PFSK-1 (cell line): ENCODE data around the gene ZFP36L1.
A peak's percentile ranks its signal among the peaks of the same experiment; 100 is the strongest.

Experiments used
- FOXP2 ChIP-seq: optimal IDR thresholded peaks from 2 replicates; pipeline ENCODE3; 2011; ENCODE audit warnings: borderline replicate concordance, control low read depth, inconsistent platforms; ENCODE audit not compliant: insufficient read depth; ENCODE audit errors: extremely low read length, extremely low read depth
- POLR2AphosphoS5 ChIP-seq: IDR thresholded peaks from 2 replicates; pipeline ENCODE4 v1.6.1; 2012; ENCODE audit warnings: low read depth, mild to moderate bottlenecking, control low read depth, low read length, moderate library complexity
- SIN3A ChIP-seq: IDR thresholded peaks from 2 replicates; pipeline ENCODE4 v1.6.1; 2012; ENCODE audit warnings: mild to moderate bottlenecking, low read length, moderate library complexity, borderline replicate concordance; ENCODE audit not compliant: insufficient read depth
- TAF1 ChIP-seq: IDR thresholded peaks from 2 replicates; pipeline ENCODE4 v1.6.1; 2012; ENCODE audit warnings: low read length, control low read depth, borderline replicate concordance; ENCODE audit not compliant: insufficient read depth
- TF ChIP-seq, protein P1 (sequence below), 2 experiments: IDR thresholded peaks; 2 replicates each; pipeline versions ENCODE4 v1.6.1 to v1.8.0; 2011 to 2012; ENCODE audit warnings: low read depth in 2 of 2, low read length in 2 of 2, control low read depth in 1 of 2, inconsistent platforms in 1 of 2, mild to moderate bottlenecking in 1 of 2, moderate library complexity in 1 of 2; ENCODE audit not compliant: insufficient read depth in 1 of 2

The ZFP36L1 gene

DNA sequence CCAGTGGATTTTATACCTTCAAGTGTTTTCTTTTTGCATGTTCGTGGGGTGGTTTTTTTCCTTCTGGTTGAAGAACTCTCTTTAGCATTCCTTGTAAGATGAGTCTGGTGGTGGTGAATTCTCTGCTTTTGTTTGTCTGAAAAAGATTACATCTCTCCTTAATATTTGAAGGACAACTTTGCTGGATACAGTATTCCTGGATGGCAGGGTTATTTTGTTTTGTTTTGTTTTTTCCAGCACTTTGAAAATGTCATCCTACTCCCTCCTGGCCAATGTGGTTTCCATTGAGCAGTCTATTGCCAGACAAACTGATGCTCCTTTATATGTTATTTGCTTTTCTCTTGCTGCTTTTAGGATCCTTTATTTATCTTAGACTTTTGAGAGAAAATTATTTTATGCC is 43.2 kb upstream of the ZFP36L1 start:
- TF ChIP-seq POLR2AphosphoS5 (no peak), FOXP2 (no peak), TAF1 (no peak), SIN3A (no peak)
- TF ChIP-seq, protein P1, sequence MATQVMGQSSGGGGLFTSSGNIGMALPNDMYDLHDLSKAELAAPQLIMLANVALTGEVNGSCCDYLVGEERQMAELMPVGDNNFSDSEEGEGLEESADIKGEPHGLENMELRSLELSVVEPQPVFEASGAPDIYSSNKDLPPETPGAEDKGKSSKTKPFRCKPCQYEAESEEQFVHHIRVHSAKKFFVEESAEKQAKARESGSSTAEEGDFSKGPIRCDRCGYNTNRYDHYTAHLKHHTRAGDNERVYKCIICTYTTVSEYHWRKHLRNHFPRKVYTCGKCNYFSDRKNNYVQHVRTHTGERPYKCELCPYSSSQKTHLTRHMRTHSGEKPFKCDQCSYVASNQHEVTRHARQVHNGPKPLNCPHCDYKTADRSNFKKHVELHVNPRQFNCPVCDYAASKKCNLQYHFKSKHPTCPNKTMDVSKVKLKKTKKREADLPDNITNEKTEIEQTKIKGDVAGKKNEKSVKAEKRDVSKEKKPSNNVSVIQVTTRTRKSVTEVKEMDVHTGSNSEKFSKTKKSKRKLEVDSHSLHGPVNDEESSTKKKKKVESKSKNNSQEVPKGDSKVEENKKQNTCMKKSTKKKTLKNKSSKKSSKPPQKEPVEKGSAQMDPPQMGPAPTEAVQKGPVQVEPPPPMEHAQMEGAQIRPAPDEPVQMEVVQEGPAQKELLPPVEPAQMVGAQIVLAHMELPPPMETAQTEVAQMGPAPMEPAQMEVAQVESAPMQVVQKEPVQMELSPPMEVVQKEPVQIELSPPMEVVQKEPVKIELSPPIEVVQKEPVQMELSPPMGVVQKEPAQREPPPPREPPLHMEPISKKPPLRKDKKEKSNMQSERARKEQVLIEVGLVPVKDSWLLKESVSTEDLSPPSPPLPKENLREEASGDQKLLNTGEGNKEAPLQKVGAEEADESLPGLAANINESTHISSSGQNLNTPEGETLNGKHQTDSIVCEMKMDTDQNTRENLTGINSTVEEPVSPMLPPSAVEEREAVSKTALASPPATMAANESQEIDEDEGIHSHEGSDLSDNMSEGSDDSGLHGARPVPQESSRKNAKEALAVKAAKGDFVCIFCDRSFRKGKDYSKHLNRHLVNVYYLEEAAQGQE (IDR thresholded peaks at IDR 0.05; ENCODE audit: insufficient read depth in 1 of 2, low read depth in 2 of 2, low read length in 2 of 2), result no peak

DNA sequence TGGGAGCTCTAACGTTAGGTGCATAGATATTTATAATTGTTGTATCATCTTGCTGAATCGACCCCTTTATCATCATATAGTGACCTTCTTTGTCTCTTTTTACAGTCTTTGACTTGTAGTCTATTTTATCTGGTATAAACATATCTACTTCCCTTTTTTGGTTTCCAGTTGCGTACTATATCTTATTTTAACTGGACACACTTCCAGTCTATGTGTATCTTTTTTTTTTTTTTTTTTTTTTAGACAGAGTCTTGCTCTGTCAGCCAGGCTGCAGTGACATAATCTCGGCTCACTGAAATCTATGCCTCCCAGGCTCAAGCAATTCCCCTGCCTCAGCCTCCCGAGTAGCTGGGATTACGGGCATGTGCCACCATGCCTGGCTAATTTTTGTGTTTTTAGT is 41.9 kb upstream of the ZFP36L1 start:
- TF ChIP-seq FOXP2 (no peak), SIN3A (no peak)

DNA sequence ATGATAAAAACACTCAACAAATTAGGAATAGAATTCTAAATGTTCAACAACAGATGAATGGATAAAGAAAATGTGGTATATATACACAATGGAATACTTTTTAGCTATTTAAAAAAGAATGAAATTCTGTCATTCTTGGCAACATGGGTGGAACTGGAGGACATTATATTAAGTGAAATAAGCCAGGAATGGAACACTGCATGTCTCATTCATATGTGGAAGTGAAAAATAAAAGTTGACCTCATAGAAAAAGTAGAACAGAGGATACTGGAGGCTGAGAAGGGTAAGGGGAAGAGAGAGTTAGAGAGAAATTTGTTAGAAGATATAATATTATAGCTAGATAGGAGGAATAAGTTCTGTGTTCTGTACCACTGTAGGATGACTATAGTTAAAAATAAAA is 35.8 kb upstream of the ZFP36L1 start:
- TF ChIP-seq SIN3A (no peak), TAF1 (no peak), FOXP2 (no peak), POLR2AphosphoS5 (no peak)
- TF ChIP-seq, protein P1 (IDR thresholded peaks at IDR 0.05; ENCODE audit: insufficient read depth in 1 of 2, low read depth in 2 of 2, low read length in 2 of 2), result no peak

DNA sequence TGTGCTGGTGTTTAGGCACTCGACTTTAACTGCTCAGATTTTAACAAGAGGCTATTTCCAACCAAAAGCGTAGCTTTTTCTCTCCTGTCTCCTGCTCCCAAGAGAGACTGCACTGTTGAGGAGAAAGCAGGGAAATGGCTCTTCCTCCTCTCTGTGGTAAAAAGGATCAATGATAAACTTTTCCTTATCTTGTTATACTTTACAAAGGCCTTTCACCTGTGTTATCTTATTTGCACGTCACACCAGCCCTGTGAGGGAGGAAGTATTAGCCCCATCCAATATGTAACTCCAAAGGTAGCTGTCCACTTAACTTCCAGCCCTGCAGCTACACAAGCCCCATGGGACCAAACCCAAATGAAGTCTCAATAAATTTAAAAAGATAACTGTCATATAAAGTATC is 32.9 kb upstream of the ZFP36L1 start:
- TF ChIP-seq, protein P1 (IDR thresholded peaks at IDR 0.05; ENCODE audit: insufficient read depth in 1 of 2, low read depth in 2 of 2, low read length in 2 of 2), result no peak
- TF ChIP-seq FOXP2 (no peak), SIN3A (no peak)

DNA sequence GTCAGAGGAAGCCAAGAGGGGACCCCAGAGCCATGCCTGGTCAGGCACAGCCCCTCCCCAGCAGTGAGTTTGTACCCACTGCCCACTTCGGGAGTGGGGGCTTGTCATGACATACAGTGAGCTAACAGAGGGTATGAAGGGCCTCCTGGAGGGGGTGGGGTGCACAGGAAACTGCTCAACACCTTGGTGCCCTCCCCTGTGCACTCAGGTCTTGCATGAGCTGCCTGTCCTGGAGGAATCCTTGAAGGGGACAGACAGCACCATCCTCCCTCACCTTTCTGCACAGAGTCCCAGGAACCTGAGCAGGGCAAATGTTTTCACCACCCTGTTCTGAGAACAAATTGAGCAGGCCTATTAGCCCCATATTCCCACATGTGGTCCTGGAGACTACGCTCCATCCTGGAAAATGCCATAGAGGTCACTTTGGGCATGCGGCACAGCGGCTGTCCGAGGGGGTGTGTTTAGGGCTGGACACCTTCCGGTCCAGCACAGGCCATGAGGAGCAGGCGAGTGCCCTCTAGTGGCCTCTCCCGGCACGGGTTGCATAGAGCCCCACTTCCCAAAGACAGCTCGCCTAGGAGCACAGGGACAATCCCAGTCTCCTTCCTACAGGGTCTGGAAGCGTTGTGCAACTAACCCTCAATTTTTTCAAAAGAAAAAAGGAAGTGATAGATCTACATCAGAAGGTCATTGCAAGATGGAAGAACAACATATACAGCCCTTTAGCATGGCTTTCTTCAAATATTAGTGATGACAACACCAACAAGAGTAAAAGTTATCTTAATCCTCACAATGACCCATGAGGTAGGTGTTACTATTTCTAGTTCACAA is 31.9 kb upstream of the ZFP36L1 start:
- TF ChIP-seq SIN3A (no peak), TAF1 (no peak), POLR2AphosphoS5 (no peak), FOXP2 (no peak)
- TF ChIP-seq, protein P1 (IDR thresholded peaks at IDR 0.05; ENCODE audit: insufficient read depth in 1 of 2, low read depth in 2 of 2, low read length in 2 of 2), result 0 out of 4 replicates have a peak, but pooled peaks of 1 of the 2 experiments have one; percentile 43
